HG03159 (cell line): ENCODE data around the gene RPS14.
A peak's percentile ranks its signal among the peaks of the same experiment; 100 is the strongest.

Experiments
- ATAC-seq: cut with Tn5 transposase; IDR thresholded peaks from one replicate; pipeline ENCODE4 v1.9.1; 2021; ENCODE audit warnings: mild to moderate bottlenecking, moderate library complexity; ENCODE audit not compliant: unreplicated experiment

The RPS14 gene

DNA sequence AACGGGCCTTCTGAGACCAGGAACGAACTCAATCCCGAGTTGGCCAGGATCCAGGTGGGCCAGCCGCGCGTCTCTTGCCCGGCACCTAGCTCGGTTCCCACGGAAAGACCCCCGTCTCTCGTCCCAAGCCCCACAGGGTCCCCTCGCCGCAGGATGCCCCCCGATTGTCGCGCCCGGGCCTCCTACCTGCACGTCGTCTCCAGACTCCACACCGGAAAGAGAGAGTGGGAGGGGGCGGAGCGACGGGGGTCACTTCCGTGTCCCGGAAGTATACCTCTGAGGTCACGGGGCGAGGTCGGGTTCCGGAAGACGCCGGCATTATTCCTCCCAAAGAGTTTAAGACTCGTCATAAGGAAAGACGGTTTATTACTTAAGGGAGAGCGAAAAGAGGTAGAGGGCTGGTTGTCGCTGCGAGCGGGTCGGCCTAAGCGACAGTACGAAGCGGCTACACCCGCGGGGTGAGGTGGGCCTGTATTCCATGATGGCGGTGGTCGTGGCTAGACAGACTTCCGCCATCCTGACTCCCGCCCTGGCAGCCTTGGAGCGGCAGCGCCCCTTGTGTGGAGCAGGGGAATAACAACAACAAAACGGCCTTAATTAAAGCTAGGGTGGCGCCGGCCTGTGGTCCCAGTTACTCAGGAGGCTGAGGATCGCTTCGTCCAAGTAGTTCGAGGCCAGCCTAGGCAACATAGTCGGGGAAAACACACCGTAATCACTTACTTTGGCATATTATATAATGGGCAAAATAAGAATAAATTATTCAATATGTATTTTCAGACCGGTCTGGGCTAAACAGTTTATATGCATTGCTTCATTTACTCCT is at the start of gene RPS14:
Gene RPS14, minus strand, starts transcription at position 223 of the 823 bp plus-strand sequence. CDS start 2,006 bp downstream, outside the sequence.
- ATAC-seq, result peak; percentile 89

DNA sequence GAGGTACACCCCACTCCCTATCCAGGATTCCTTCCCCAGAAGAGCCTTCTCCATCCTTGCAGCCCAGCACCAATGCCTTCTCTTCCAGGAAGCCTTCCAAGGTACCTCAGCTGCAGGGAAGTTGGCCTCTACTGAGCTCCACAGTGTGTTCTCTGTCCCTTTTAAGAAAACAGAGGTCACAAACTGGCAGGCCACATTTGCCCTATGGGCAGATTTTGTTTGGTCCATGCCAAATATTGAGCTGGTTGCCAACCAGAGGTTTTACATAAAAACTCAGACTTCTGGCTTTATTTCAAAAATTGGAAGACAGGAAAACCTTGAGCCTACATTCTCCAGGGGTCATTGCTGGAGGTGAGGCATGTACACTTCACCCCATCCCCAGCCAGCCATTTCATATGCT is 49.4 kb upstream of the RPS14 start:
- ATAC-seq, result no peak

DNA sequence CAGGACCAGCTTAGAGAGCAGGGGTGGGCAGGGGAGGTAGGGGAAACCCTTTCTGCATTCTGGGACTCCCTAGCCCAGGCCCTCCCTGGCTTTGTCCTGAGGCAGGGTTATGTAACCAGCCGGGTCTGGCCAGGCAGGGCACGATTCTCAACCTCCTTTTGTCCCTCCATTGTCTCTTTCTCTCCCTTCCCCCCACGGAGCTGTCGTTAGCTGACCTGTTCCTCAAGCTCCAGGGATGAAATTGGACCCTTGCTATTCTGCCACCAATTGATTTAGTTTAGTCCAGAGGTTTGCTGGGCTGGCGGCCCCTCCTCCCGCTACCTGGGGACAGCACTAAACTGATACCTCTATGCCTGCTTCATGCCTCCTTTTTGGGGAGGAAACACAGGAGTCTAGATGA is 49.0 kb upstream of the RPS14 start:
- no peak for ATAC-seq

DNA sequence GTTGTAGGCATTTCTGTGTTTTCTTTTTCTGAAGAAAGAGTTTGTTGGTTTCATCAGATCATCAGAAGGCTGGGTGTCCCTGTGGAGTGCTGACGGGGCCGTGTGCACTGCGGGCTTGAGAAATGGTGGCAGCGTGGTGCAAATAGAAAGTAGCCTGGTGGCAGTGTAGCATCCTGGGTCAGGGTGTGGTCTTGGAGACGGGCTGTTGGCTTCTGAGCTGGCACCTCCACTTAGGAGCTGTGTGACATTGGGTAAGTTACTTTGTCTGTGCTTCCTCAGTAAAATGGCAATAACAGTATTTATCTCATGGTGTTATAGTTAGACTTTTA is 48.4 kb upstream of the RPS14 start:
- no peak for ATAC-seq

DNA sequence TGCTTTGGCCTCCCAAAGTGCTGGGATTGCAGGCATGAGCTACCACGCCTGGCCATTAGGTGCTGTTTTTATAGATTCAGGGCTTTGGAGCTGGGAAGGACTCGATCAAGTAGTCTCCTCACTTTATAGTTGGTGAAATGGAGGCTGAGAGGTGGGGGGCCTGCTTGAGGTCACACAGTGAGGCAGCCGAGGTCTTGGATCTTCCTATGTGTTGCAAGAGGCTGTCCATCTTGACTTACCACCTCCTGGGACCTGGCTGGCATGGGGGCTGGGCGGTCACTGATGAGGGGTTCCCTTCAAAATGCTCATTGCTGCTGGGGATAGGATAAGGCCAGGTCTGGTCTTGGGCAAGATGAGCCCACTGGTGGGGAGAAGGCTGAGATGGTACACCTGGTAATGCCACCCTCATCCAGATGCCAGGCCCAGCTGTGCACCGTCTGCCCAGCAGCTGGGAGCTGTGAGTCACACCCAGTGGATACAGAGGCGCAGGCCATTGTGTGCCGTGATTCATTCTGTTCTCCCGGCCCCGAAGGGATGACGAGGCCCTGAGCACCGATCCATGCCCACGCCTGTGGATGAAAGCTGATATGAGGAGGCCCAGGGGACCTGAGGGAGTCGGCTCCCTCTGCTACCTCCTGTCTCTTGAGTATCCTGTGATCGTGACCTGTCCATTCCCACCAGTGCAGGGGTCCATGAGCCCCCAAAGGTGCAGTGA is 47.9 kb upstream of the RPS14 start:
- ATAC-seq, result no peak

DNA sequence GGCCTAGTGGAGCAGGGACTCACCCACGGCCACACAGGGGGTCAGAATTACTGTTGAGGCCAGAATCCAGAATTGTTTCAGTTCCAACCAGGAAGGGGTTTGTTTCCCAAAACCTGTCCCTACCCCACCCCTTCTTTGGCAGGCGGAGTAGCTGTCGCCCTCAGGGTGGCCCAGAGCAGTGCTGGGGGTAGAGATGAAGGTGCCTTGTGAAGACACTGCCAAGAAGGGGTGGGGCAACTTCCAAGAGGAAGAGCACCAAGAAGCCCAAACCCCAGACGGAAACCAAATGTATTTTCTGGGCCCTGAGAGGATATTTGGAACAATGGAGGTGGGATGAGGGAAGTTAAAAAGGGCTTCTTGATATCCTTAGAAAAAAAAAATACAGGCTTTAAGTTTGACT is 47.0 kb upstream of the RPS14 start:
- ATAC-seq, result no peak

DNA sequence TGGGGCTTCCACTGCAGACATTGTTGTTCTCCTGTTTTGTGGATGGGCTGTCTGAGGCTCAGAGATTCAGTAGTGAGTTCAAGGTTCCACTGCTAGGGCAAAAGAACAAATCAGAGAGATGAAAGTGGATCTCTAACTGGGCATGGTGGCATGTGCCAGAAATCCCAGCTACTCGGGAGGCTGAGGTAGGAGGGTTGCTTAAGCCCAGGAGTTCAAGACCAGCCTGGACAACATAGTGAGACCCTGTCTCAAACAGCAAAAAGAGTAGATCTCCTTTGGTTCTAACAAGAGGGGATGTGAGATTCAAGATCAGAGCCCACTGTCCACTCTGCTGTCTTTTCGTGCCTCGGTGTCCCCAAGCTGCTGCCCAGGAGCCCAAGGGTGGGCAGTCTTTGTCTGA is 46.6 kb upstream of the RPS14 start:
- ATAC-seq, result no peak

DNA sequence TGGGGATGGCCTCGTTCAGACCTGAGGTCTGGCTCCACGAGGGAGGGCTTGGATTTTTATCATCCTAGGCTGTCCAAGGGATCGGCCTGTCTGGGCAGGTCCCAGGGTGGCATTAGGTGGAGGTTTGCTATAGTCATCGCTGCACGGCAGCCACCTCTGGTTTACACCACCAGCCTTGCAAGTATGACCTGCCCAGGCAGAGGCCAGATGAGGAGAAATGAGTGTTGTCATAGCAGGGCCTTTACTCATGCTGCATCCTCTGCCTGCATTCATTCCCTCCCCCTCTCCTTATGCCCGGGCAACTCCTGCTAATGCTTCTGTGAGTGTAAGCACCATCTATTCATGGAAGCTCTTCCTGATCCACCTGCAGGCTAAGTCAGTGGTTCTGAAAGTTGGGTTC is 43.1 kb upstream of the RPS14 start:
- no peak for ATAC-seq

DNA sequence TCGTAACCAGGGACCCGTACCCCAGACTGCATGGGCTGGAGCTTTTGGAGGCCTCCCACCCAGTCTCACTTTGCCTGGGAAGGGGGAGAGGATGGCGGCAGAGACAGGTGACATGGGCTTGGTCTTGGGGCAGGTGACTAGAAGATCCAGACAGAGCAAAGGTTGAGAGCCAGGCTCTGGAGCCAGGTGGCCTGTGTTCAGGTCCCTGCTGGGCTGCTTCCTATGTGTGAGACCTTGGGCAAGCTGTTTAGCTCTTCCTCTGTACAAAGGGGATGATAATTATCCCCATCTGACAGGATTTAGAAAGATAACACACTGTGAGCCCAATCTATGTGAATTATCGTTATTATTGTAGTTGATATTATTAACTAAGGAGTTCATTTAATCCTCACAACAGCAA is 42.3 kb upstream of the RPS14 start:
- ATAC-seq, result no peak

DNA sequence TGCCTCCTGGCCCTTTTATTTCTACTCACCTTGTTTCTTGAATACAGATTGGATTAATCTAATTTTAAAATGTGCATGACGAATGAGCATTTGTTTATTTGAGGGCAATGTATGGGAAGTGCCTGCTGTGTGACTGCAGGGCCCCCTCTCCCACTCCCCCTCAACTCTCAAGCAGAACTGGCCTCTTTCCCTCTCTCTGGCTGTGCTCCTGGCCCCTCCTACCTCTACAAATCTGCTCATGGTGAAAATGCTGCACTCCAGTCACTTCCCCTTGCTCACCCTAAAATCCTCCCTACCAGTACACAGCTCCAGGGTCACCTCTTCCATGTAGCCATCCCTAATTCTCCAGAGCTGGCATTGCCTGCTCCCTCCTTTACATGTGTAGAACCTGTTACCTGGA is 41.2 kb upstream of the RPS14 start:
- ATAC-seq, result no peak

DNA sequence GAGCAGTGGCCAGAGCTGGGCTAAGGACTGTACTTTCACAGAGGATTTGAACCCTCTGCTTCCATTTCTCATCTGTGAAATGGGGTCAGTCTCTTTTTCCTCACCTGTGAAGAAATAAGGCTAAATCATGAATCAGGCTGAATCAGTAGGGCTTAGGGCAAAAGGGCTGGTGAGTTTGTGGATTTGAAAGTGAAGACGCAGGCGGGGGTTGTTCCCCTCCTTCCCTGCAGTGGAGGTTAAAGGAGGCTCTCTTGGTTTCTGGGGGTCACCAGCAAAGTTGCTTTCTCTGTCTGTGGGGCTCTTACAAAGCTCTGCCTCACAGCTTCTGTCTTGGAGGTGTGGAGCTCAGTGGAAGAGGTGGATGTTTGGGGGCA is 40.7 kb upstream of the RPS14 start:
- no peak for ATAC-seq

DNA sequence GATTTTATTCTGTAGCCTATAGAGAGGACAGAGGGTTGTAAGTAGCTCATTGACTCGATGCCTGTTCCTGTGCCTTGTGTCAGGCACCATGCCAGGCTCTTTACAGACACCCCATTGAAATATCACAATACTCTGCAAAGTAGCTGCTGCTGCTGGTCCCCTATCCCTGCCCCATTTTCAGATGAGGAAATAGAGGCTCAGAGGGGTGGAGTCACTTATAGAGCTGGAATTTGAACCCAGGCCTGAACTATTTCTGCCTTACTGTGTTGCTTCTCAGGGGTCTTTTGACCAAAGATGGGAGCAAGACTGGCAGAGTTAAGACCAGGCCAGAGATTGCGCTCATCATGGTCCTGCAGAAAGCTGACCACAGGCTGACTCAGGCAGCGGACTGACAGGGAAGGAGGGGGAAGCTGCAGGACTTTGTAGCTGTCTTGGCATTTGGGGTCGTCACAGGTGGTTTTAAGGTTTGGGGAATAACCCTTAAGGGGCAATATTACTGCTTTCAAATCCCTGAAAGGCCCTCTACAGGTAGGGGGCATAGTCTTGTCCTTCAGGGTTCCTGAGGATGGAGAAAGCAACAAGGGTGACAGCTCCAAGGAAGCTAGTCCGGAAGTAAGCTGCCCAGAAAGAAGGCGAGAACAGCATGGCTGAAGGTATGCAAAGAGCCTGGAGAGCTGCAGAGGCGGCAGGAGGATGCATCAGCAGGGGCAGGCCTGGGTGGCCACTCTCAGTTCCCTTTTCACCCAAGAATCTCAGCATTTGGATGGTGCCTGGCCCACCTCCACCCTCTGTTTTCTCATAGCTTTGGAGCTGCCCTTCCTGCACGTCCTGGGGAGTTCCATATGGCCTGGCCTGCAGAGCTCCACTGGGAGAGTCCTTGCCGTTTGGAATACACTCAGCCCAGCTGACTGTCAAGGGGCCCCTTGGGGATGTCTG is 40.1 kb upstream of the RPS14 start:
- peak; percentile 86 for ATAC-seq

DNA sequence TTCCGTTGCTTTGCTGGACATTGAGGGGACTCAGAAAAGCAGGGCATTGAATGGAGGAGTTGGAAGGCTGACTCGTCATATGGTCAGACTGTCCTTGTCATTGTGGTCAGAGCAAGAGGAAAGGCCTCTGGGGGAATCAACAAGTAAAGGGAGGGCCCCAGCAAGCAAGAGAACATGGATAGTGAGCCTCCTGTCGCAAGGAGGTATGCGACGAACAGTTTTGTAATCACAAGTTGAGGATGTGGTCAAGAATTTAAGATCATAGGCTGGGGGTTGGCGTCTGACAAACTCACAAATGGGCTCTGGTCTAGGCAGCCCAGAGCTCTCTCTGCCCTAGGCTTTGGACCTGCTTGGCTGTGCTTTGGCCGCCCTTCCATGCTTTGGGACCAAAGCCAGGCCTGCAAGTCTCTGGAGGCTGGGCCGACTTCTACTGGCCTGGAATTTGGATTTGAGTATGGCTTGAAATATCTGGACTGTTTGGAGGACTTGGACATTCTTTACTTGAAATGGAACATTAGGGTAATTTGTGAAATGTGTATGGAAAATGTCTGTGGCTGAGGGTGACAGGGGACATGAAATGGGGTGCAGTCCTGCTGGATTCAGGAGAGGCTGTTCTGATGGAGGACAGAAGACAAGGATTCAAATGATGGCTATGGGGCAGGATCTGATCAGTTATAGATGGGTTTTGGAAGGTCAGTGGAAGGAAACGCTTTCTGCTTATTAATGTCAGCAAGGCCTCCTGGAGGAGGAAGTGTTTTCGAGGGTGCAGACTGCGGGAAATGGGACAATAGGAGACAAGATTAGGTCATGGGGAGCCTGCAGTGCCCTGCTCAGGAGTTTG is 39.2 kb upstream of the RPS14 start:
- no peak for ATAC-seq

DNA sequence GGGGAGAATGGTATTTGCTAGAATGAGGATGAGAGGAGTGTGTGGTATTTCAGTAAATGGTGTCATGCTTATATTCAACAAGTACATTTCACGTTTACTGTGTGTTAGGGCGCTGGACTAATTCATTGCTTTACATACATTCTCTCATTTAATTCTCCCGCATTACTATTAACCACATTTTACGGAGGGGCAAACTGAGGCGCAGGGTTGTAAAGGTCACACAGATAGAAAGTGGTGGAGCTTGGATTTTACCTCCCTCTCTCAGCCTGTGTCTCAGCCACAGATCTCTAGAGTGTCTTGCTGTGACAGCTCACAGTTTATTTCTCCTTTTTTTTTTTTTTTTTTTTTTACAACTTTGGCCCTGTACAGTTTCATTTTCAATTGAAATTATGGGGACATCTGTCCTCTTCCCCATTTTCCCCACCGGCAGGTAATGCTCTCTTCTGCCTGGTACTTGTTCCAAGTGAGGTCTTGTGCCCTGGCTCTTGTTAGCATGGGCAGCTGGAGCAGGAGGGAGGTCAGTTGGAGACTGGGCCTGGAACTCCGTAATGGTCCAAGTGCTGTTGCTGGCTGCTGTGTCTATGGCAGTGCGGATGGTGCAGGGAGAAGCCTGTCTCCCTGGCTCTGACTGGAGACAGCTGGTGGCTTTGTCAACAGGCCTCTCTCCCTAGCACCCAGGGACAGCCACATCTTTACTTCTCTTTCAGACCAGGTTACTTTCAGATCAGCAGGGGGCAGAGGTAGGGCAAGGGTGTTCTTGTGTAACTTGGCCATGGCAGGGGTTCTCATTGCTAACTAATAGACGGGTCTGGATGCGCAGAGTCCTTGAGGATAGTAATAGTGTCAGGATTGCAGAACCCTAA is 37.9 kb upstream of the RPS14 start:
- ATAC-seq, result no peak

DNA sequence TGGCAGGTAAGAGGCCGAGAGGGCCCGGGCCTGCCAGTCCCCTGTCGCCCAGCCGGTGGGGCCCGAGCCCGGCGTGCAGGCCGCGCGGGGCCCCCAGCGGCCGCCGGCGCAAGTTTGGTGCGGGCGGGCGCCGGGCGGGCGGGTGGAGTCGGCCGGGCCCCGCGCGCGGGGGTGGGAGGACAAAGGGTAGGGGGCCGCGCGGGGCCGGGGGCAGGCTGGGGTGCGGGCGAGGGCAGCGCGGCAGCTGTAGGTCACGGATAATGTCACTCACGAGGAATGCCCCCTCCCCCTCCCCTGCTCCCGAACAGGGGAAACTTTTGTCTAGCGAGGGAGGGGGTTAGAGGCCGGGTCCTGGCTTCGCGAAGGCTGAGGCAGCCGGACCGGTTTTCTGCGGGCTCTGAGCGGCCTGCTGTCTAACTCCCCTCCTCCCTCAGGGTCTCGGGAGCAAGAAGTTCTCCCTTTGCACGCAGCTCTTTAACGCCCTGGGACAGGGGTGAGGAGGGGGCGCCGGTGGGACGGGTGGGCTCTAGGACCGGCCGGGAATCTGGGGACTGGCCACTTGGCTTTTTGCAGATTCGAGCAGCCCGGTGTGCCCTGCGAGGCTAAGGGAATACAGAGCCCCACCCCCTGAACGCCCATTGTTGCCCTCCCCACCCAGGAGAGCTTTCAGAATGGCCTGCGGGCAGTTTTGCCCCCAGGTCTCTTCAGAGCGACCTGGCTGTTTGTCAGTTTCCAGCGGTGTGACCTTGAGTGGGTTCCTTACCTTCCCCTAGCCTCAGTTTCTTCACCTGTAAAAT is 37.1 kb upstream of the RPS14 start:
- ATAC-seq, result no peak

DNA sequence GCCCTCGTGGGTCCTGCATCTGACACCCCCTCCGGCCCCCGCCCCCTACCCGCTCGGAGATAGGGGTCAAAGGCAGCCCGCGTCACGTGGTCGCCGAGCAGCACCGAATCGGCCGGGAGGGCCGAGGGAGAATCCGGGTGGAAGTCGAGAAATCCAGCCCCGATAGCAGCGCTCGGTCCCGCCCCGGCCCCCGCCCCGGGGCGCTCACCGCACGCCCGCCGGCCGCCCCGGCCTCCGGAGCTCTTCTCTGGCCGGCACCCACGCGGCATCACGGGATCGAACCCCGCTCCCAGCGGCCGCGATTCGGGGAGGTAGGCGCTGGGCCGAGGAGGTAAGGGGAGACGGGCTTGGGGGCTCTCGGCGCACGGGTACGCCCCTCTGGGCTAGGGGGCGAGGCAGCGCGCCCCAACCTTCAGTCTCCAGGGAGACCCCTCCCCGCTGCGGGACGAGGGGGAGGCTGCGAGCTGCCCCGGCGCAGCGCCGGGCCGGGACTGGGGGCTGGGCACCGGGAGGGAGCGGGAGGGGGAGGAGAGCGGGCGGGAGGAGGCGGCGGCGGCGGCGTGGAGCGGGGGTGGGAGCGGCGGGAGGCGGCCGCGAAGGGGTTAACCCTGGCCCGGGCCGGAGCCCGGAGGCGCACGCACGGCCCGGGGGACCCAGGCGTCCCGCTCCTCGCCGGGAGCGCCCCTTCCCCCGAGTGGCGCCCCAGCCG is 36.3 kb upstream of the RPS14 start:
- ATAC-seq, result no peak

DNA sequence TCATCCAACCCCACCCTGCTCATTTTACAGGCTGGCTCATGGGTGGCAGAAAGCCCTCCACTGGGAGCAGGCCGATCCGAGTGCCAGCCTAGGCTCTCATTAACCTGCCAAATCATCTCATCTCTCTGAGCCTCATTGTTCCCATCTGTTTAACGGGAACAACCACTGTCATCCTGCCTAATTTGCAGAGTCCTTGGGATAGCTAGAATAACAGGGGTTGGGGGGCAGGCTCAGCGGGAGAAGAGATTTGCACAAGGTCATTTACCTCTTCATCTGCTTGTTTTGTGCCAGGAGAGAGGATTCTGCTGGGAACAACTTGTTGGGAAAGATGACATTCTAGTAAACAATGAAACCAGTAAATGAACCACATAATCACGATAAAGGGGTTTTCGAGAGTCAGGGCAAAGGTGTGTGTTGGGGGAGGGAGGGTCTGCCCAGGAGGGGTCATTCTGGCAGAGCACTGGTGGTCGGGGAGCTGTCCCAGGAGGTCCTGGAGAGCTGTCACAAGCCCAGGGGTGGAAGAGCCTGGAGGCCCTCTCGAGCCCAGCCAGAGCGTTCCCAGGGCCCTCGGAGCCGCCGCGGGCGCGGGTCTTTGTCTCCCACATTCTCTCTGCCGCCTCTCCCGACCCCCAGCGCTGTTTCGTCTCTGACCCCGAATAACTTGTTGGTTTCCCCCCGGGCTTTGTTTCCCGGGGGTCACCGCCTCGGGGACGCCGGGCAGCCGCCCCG is 35.6 kb upstream of the RPS14 start:
- no peak for ATAC-seq

DNA sequence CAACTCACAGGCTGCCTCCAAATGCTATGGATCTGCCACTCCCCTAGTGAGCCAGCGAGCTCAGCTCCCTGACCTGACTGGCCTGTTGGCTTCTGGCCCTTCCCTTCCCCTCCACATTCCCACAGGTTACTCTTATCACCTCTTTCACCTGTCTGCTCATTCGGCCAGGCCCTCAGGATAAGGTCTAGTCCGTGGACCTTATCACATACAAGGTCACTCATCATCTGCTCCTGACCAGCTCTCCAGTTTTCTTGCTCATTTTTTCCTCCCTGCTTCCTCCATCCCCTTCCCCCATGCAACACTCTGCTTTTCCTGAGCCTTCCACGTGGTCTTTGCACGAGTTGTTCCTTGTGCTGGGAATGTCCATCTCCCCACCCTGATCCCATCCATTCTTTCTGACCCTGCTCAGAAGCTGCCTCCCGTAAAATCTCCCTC is 32.5 kb upstream of the RPS14 start:
- no peak for ATAC-seq
